K562 (cell line): ENCODE measurements around the gene PET100. TPM values are rescaled to one million over a fixed set of nuclear protein-coding genes. Genes with fewer than 3 reads are reported as not detected.
A peak's percentile ranks its signal among the peaks of the same experiment; 100 is the strongest.

Source experiments
- ATF1 ChIP-seq, 2 experiments: fragments of 450-650 bp in 1 of 2; IDR thresholded peaks; 2 replicates each; pipeline ENCODE4 v1.6.1; 2016; ENCODE audit warnings: missing compliant biosample characterization in 1 of 2, missing genetic modification characterization in 1 of 2
- ATF7 ChIP-seq: fragments of 450-650 bp; IDR thresholded peaks from 2 replicates; pipeline ENCODE4 v1.7.1; 2014; ENCODE audit warnings: mild to moderate bottlenecking, moderate library complexity
- CREBBP ChIP-seq: IDR thresholded peaks from one replicate; pipeline ENCODE4 v1.6.1; 2012; ENCODE audit warnings: low read depth, mild to moderate bottlenecking, control low read depth, inconsistent platforms, low read length
- CREM ChIP-seq: IDR thresholded peaks from 2 replicates; pipeline ENCODE4 v1.6.1; 2014; ENCODE audit warnings: antibody characterized with exemption, low read depth
- MECOM ChIP-seq: fragments of 250-450 bp; sonication (Bioruptor Pico); IDR thresholded peaks from 2 replicates; pipeline ENCODE4 v1.8.0; 2022; ENCODE audit warnings: inconsistent platforms
- MTA3 ChIP-seq: fragments of 450-650 bp; formaldehyde crosslinking; IDR thresholded peaks from 2 replicates; pipeline ENCODE4 v1.6.1; 2017; ENCODE audit warnings: mild to moderate bottlenecking, borderline replicate concordance
- SMARCC2 ChIP-seq: fragments of 450-650 bp; IDR thresholded peaks from 2 replicates; pipeline ENCODE4 v1.6.1; 2017; ENCODE audit warnings: antibody characterized with exemption, moderate library complexity, mild to moderate bottlenecking, low read depth
- SRF ChIP-seq, 2 experiments: fragments of 250-450, 450-650 bp in 1 of 2; sonication (Bioruptor Pico) in 1 of 2; sonication (generic) in 1 of 2; formaldehyde crosslinking; IDR thresholded peaks; 2 replicates each; pipeline versions ENCODE4 v1.5.0 to v1.5.1; 2020 to 2022; ENCODE audit warnings: mild to moderate bottlenecking in 1 of 2, missing genetic modification reagents in 1 of 2
- ZNF583 ChIP-seq: fragments of 250-450 bp; sonication (Bioruptor Pico); IDR thresholded peaks from 2 replicates; pipeline ENCODE4 v1.4.0; 2020
- ZNF780A ChIP-seq: fragments of 250-450 bp; sonication (Bioruptor Pico); IDR thresholded peaks from 2 replicates; pipeline ENCODE4 v1.5.0; 2021; ENCODE audit warnings: mild to moderate bottlenecking
- ZNF79 ChIP-seq: fragments of 250-450 bp; sonication (Bioruptor Pico); IDR thresholded peaks from 2 replicates; pipeline ENCODE4 v1.4.0; 2020; ENCODE audit warnings: low read depth, mild to moderate bottlenecking, moderate library complexity
- ZNF830 ChIP-seq: fragments of 250-450 bp; sonication (Bioruptor Pico); IDR thresholded peaks from 2 replicates; pipeline ENCODE4 v1.5.0; 2021; ENCODE audit warnings: mild to moderate bottlenecking
- polyA plus RNA-seq, 8 experiments: library from polyadenylated mRNA; depleted of rRNA in 4 of 8; stranded (reverse) in 5 of 8; unstranded in 3 of 8; fragments of >200 nt; fragmentation: Nextera tagmentation in 2 of 8; fragmentation: Illumina TruSeq in 1 of 8; extraction: Ambion mirVana in 2 of 8; extraction: Trizol in 1 of 8; gene quantifications; 2 replicates each; pipeline versions ENCODE4 v1.2.1 to v1.2.3, GENCODE V29; 2011 to 2014; ENCODE audit warnings: inconsistent platforms in 1 of 8, missing spikeins in 1 of 8
- total RNA-seq, 7 experiments: library from RNA; depleted of rRNA in 6 of 7; stranded (reverse); fragments of >200 nt in 6 of 7; fragmentation: Illumina TruSeq in 2 of 7; extraction: Trizol in 2 of 7; gene quantifications; 2 replicates each; pipeline versions ENCODE4 v1.2.1 to v1.2.3, GENCODE V29; 2011 to 2021; ENCODE audit warnings: low replicate concordance in 1 of 7
- TF ChIP-seq, protein P1 (sequence below): fragments of 450-650 bp; formaldehyde crosslinking; IDR thresholded peaks from 2 replicates; pipeline ENCODE4 v1.4.0; 2022; ENCODE audit warnings: missing genetic modification characterization
- TF ChIP-seq, protein P2 (sequence below), 3 experiments: IDR thresholded peaks in 2 of 3; conservative IDR thresholded peaks in 1 of 3; 2 replicates each; pipeline ENCODE4 v1.5.1; 2011 to 2012; ENCODE audit warnings: low read length in 3 of 3, mild to moderate bottlenecking in 3 of 3, control low read depth in 2 of 3, improper control_type of control experiment in 1 of 3, inconsistent platforms in 1 of 3, low read depth in 1 of 3, mixed read lengths in 1 of 3, moderate library complexity in 1 of 3; ENCODE audit not compliant: insufficient read depth in 2 of 3
- TF ChIP-seq, protein P3 (sequence below): sonication (generic); formaldehyde crosslinking; IDR thresholded peaks from 2 replicates; pipeline ENCODE4 v1.5.0; 2020; ENCODE audit warnings: missing genetic modification reagents
- TF ChIP-seq, protein P4 (sequence below): IDR thresholded peaks from 2 replicates; pipeline ENCODE4 v1.6.1; 2011; ENCODE audit not compliant: insufficient read length; ENCODE audit errors: extremely low read depth
- TF ChIP-seq, protein P5 (sequence below): fragments of 450-650 bp; formaldehyde crosslinking; conservative IDR thresholded peaks from 2 replicates; pipeline ENCODE4 v1.4.0; 2022; ENCODE audit warnings: mild to moderate bottlenecking, missing genetic modification characterization
- TF ChIP-seq, protein P6 (sequence below): fragments of 250-450 bp; sonication (Bioruptor Pico); IDR thresholded peaks from 2 replicates; pipeline ENCODE4 v1.8.0; 2021; ENCODE audit warnings: moderate library complexity, mild to moderate bottlenecking, inconsistent platforms

The PET100 gene
- total and polyA plus RNA-seq, 9 of the 15 experiments (the other 6 are each of a cell fraction or from before 2014, with no cell fraction given): 62.3 to 351 (median 98.3) TPM

DNA sequence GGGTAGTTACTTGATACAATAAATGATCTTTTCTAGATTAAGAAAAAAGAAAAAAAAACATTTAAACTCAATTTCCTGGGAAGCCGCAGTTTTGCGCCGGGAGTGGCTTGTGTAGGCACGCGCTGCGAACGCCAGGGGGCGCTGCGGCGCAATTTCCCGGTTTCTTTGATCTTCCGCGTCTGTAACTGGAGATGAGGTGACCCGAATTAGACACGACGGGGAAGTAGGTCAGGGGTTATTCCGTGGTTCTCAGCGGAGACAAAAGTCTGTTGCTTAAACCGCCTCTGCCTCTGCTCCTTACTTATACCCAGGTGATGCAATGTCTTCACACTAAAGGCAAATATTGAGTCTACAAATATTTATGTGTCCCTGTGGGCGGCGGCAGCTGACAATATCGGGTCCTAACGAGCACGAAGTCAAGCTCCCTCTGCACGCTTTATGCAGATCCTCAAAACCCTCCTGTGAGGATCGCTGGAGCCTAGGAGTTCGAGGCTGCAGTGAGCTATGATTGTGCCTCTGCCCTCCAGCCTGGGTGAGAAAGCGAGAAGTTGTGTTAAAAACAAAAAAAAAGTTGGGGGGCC is 22.6 kb downstream of the PET100 start (continued):
- TF ChIP-seq, protein P1, sequence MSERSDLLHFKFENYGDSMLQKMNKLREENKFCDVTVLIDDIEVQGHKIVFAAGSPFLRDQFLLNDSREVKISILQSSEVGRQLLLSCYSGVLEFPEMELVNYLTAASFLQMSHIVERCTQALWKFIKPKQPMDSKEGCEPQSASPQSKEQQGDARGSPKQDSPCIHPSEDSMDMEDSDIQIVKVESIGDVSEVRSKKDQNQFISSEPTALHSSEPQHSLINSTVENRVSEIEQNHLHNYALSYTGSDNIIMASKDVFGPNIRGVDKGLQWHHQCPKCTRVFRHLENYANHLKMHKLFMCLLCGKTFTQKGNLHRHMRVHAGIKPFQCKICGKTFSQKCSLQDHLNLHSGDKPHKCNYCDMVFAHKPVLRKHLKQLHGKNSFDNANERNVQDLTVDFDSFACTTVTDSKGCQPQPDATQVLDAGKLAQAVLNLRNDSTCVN (CRISPR knock-in tag): no peak
- TF ChIP-seq ATF1 (CRISPR knock-in tag; IDR thresholded peaks at IDR 0.05) (no peak), ATF1 (tag; IDR thresholded peaks at IDR 0.05) (peak; percentile 81), ZNF79 (CRISPR knock-in tag) (no peak), MTA3 (peak; percentile 36; the same call in 1 of the 2 replicates), ZNF780A (no peak), CREBBP (no peak), ZNF830 (CRISPR knock-in tag) (no peak), SRF (CRISPR knock-in tag; IDR thresholded peaks at IDR 0.05) (no peak), ATF7 (peak; percentile 93), MECOM (no peak), SMARCC2 (no peak), CREM (peak; percentile 83), ZNF583 (CRISPR knock-in tag) (no peak)
- TF ChIP-seq, protein P2, sequence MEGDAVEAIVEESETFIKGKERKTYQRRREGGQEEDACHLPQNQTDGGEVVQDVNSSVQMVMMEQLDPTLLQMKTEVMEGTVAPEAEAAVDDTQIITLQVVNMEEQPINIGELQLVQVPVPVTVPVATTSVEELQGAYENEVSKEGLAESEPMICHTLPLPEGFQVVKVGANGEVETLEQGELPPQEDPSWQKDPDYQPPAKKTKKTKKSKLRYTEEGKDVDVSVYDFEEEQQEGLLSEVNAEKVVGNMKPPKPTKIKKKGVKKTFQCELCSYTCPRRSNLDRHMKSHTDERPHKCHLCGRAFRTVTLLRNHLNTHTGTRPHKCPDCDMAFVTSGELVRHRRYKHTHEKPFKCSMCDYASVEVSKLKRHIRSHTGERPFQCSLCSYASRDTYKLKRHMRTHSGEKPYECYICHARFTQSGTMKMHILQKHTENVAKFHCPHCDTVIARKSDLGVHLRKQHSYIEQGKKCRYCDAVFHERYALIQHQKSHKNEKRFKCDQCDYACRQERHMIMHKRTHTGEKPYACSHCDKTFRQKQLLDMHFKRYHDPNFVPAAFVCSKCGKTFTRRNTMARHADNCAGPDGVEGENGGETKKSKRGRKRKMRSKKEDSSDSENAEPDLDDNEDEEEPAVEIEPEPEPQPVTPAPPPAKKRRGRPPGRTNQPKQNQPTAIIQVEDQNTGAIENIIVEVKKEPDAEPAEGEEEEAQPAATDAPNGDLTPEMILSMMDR (IDR thresholded peaks at IDR 0.05 in 2 of 3, conservative IDR thresholded peaks at IDR 0.05 in 1 of 3; ENCODE audit: insufficient read depth in 2 of 3, low read depth in 1 of 3, low read length in 3 of 3): peak; percentile 88 to 99 (median 96)
- TF ChIP-seq, protein P3, sequence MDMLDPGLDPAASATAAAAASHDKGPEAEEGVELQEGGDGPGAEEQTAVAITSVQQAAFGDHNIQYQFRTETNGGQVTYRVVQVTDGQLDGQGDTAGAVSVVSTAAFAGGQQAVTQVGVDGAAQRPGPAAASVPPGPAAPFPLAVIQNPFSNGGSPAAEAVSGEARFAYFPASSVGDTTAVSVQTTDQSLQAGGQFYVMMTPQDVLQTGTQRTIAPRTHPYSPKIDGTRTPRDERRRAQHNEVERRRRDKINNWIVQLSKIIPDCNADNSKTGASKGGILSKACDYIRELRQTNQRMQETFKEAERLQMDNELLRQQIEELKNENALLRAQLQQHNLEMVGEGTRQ (CRISPR knock-in tag): no peak
- TF ChIP-seq, protein P4, sequence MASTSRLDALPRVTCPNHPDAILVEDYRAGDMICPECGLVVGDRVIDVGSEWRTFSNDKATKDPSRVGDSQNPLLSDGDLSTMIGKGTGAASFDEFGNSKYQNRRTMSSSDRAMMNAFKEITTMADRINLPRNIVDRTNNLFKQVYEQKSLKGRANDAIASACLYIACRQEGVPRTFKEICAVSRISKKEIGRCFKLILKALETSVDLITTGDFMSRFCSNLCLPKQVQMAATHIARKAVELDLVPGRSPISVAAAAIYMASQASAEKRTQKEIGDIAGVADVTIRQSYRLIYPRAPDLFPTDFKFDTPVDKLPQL: no peak
- TF ChIP-seq, protein P5, sequence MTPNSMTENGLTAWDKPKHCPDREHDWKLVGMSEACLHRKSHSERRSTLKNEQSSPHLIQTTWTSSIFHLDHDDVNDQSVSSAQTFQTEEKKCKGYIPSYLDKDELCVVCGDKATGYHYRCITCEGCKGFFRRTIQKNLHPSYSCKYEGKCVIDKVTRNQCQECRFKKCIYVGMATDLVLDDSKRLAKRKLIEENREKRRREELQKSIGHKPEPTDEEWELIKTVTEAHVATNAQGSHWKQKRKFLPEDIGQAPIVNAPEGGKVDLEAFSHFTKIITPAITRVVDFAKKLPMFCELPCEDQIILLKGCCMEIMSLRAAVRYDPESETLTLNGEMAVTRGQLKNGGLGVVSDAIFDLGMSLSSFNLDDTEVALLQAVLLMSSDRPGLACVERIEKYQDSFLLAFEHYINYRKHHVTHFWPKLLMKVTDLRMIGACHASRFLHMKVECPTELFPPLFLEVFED: no peak
- TF ChIP-seq, protein P6, sequence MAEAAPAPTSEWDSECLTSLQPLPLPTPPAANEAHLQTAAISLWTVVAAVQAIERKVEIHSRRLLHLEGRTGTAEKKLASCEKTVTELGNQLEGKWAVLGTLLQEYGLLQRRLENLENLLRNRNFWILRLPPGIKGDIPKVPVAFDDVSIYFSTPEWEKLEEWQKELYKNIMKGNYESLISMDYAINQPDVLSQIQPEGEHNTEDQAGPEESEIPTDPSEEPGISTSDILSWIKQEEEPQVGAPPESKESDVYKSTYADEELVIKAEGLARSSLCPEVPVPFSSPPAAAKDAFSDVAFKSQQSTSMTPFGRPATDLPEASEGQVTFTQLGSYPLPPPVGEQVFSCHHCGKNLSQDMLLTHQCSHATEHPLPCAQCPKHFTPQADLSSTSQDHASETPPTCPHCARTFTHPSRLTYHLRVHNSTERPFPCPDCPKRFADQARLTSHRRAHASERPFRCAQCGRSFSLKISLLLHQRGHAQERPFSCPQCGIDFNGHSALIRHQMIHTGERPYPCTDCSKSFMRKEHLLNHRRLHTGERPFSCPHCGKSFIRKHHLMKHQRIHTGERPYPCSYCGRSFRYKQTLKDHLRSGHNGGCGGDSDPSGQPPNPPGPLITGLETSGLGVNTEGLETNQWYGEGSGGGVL (CRISPR knock-in tag): no peak
